ENCODE results near the gene PRKAR2B.

PRKAR2B gene

DNA sequence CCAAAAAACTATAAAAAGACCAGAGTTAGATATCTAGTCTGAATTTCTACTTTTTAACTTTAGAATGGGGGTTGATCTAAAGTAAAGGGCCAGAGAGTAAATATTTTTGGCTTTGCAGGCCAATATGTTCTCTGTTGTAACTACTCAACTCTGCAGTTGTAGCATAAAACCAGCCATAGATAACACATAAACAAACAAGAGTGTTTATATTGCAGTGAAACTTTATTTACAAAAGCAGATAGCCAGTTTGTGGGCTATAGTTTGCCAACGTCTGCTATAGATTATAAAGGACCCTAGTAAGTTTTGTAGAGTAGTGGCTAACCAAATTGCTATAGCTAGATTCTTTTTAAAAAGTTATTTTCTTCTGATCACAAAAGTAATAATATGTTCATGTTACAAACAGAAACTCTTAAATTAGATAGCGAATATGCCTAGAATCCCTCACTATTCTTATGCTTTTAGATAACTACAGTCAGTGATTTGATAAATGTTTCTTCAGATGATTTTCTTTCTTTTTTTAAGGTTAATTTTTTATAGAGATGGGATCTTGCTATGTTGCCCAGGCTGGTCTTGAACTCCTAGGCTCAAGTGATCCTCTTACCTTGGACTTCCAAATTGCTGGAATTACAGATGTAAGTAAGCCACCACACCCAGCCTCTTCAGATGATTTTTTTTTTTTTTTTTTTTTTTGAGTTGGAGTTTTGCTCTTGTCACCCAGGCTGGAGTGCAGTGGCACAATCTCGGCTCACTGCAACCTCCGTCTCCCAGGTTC is 100.7 kb downstream of the PRKAR2B start:
- POLR2A ChIA-PET, result no interaction called here
- DNase-seq (ENCODE audit: extremely low spot score), result no peak
- CTCF ChIA-PET, result interaction anchor here (0.6 to 1.3 kb wide), 2 partner anchors 11 to 14 kb away, joined by 3 read pairs; no protein-coding TSS in a partner anchor
- TF ChIP-seq CTCF (IDR thresholded peaks at IDR 0.05; ENCODE audit: control extremely low read depth, extremely low read depth, low read depth, missing control alignments), result no peak

DNA sequence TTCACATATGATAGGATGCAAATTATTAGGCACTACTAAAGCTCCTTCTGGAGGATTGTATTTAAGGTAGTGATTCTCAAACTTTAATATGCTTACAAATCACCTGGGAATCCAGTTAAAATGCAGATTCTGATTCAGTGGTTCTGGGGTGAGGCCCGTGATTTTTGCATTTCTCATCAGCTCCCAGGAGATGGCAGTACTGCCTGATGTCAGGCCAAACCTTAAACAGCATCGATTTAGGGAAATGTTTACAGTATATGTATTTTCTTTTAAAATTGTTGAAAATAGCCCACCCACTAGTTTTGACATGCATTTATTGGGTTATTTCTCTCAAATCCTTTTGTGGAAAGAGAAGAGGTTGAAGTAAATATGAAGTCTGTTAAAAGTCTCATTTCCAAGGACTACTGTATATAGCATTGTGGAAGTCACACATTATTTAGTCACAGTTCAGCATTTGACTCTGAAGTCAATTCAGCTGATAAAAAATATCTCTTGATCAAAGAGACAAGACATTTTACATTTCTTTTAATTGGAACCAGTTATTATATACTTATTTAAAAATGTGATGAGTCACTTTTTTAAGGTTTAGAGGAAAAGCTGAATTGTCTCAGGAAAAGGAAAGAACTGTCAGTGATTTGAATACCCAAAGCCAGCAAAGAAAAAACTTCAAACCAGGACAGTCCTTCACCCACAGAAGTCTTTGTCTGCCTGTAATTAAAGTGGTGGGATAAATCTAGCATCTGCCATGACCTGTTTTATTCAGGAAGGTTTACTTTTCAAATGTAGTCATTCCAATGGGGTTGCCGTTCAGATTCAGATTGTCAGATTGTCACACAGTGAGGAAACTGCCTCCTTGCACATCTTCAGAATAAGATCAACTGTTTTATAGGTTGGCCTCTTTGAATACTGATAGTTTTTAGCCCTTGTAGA is 103.2 kb downstream of the PRKAR2B start:
- DNase-seq (ENCODE audit: extremely low spot score), result peak; percentile 35
- peak; percentile 74 for TF ChIP-seq CTCF (IDR thresholded peaks at IDR 0.05; ENCODE audit: control extremely low read depth, extremely low read depth, low read depth, missing control alignments)
- CTCF ChIA-PET, result interaction anchor here (0.8 to 6.7 kb wide), 29 partner anchors 9 to 971 kb away, joined by 3 to 95 read pairs (median 4); no protein-coding TSS in a partner anchor
- POLR2A ChIA-PET, result no interaction called here

DNA sequence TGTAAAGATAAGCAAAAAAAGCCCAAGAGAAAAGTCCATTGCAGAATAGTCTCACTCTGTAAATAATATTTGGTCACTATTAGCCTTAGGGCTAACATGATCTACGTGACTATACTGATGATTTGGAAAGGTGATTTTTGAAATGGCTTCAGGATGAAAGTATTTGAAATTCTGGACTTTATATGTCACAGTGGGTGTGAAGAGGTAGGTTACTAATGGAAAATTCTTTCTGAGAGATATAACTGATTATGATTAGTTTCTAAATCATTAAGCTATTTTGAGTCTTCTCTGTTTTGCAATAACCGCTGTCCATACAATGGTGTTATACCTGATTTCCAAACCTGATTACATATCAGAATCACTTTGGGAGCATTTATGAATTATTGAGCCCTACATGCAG is 104.2 kb downstream of the PRKAR2B start:
- ChIA-PET POLR2A (no interaction called here), CTCF (interaction anchor here (0.8 to 6.7 kb wide), 17 partner anchors 8 to 972 kb away, joined by 3 to 95 read pairs (median 7); no protein-coding TSS in a partner anchor)
- no peak for TF ChIP-seq CTCF (IDR thresholded peaks at IDR 0.05; ENCODE audit: control extremely low read depth, extremely low read depth, low read depth, missing control alignments)
- DNase-seq (ENCODE audit: extremely low spot score), result no peak

DNA sequence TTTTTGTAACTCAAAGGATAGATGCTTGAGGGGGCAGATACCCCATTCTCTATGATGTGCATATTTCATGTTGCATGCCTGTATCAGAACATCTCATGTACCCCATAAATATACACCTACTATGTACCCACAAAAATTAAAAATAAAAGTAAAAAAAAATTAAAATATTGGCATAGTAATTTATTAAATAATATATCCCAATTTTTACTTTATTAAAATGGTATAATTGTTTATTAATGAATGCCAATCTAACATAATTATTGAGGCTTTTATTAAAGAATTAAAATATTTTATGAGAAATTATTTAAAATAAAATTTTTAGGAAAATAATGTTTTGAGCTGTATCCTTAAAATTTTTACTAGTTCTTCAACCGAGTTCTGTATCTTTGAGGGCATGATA is 105.4 kb downstream of the PRKAR2B start:
- no peak for DNase-seq (ENCODE audit: extremely low spot score)
- ChIA-PET POLR2A (no interaction called here), CTCF (interaction anchor here (0.7 to 6.7 kb wide), 20 partner anchors 11 to 731 kb away, joined by 3 to 95 read pairs (median 4); partner anchors contain the start of gene HBP1)
- TF ChIP-seq CTCF (IDR thresholded peaks at IDR 0.05; ENCODE audit: control extremely low read depth, extremely low read depth, low read depth, missing control alignments), result no peak

GRCh38 chr7:107150375-107151073 is 106.0 kb downstream of the PRKAR2B start:
- DNase-seq (ENCODE audit: extremely low spot score), result peak; percentile 34
- POLR2A ChIA-PET, result no interaction called here
- CTCF ChIA-PET, result interaction anchor here (0.7 to 6.7 kb wide), 21 partner anchors 8 to 731 kb away, joined by 3 to 95 read pairs (median 4); partner anchors contain the start of gene HBP1
- TF ChIP-seq CTCF (IDR thresholded peaks at IDR 0.05; ENCODE audit: control extremely low read depth, extremely low read depth, low read depth, missing control alignments), result peak; percentile 29

- no peak for TF ChIP-seq CTCF (IDR thresholded peaks at IDR 0.05; ENCODE audit: control extremely low read depth, extremely low read depth, low read depth, missing control alignments)
- POLR2A ChIA-PET, result no interaction called here
- CTCF ChIA-PET, result interaction anchor here (0.8 to 6.7 kb wide), 8 partner anchors 9 to 571 kb away, joined by 3 to 95 read pairs (median 4); no protein-coding TSS in a partner anchor
- no peak for DNase-seq (ENCODE audit: extremely low spot score)
Measured at GRCh38 chr7:107151538-107151937, 107.0 kb downstream of the PRKAR2B start.

All from GM10248 (cell line).